Right ventricle myocardium superior (tissue), 1 donor: ENCODE data around the gene PLCH1. TPM values are rescaled to one million over a fixed set of nuclear protein-coding genes. Genes with fewer than 3 reads are reported as not detected.
A peak's percentile ranks its signal among the peaks of the same experiment; 100 is the strongest.

ENCODE experiments used
- ATAC-seq: fragments of 200-7000 bp; cut with Tn5 transposase; one replicate; pipeline ENCODE4 v1.9.1; 2020; ENCODE audit warnings: mild to moderate bottlenecking; ENCODE audit not compliant: poor library complexity
- DNase-seq: peaks from one replicate; pipeline ENCODE4 v3.0.0-alpha.2; 2020
- intact Hi-C: fragments of 100-400 bp; cut with DNase I; formaldehyde crosslinking; loops from one replicate; pipeline ENCODE4 v1.11.2; 2022
- total RNA-seq: library from RNA; stranded (reverse); fragmentation: NEBNext Ultra II Directional; extraction: Animal tissue kit (Norgen Biotek cat#: 25700); gene quantifications from one replicate; pipeline ENCODE4 v1.2.1, GENCODE V29; 2021
- donor health status: DM: no; HTN: yes; CAD: no; lungs with severe emphysema.

The PLCH1 gene
- total RNA-seq, 1 donor from 2014 or later = 1.3 TPM

- intact Hi-C loops = no loop called here
- DNase-seq (no peak), ATAC-seq (no peak)
Measured at GRCh38 chr3:155595371-155595770, 149.5 kb downstream of the PLCH1 start.

GRCh38 chr3:155594526-155595187, 150.2 kb downstream of the PLCH1 start:
- intact Hi-C loops = no loop called here

DNA sequence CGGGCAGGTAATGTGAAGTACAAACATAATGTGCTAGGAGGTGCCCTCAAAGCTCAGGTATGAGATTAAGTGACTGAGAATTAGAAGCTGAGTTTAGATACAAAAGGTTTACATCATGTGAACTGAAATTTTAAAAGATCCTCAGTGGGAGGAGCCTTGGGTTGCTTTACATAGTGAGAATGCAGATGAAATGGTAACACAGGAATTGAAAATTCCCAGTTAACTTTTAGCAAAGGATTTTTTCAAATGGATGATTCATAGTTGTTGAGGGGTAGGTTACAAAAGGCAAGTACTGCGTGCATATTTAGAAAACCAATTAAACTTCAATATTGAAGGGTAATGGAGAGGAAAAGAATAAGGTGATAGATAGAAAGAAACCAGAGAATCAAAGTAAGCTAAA, 157.3 kb downstream of the PLCH1 start:
- intact Hi-C loops = no loop called here
- ATAC-seq (no peak), DNase-seq (no peak)

More at GRCh38 chr3:155594526-155595187, 150.2 kb downstream of the PLCH1 start:
- no peak for ATAC-seq
- no peak for DNase-seq

GRCh38 chr3:155585384-155585783, 159.5 kb downstream of the PLCH1 start:
- ATAC-seq (no peak), DNase-seq (no peak)
- intact Hi-C loops = no loop called here

DNA sequence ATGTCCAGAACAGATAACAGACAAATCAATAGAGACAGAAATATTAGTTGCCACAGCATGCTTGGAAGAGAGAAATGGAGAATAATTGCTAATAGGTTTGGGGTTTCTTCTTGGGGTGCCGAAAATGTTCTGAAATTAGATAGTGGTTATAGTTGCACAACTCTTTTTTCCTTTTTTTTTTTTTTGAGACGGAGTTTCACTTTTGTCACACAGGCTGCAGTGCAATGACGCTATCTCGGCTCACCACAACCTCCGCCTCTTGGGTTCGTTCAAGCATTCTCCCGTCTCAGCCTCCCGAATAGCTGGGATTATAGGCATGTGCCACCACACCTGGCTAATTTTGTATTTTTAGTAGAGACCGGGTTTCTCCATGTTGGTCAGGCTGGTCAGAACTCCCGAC, 163.3 kb downstream of the PLCH1 start:
- no peak for ATAC-seq
- no peak for DNase-seq
- intact Hi-C loops = no loop called here

DNA sequence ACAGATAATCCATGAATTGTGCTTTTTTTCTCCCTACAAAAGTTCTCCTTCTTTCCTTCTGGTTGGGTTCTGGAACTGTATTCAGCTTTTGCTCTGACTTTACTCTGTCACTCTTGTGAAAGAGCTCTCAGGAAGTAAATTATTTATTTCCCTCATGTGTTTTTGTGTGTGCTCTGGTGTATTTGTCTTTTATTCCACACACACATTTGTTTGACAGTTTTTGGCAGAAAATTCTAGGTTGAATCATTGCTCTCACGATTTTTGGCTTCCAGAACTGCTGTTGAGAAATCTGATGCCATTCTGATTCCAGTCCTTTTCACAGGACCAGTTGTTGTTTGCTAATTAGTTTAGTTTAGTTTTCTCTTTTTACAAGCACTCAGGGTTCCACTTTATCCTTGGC, 172.8 kb downstream of the PLCH1 start:
- no peak for DNase-seq
- intact Hi-C loops = no loop called here
- peak; percentile 86 for ATAC-seq

GRCh38 chr3:155568295-155568694, 176.6 kb downstream of the PLCH1 start:
- ATAC-seq = no peak
- DNase-seq = no peak
- intact Hi-C loops = no loop called here

- no peak for ATAC-seq
- no peak for DNase-seq
- intact Hi-C loops = no loop called here
Measured at GRCh38 chr3:155560594-155560993, 184.3 kb downstream of the PLCH1 start.

GRCh38 chr3:155560135-155560534, 184.7 kb downstream of the PLCH1 start:
- no peak for ATAC-seq
- intact Hi-C loops = no loop called here
- DNase-seq = no peak

DNA sequence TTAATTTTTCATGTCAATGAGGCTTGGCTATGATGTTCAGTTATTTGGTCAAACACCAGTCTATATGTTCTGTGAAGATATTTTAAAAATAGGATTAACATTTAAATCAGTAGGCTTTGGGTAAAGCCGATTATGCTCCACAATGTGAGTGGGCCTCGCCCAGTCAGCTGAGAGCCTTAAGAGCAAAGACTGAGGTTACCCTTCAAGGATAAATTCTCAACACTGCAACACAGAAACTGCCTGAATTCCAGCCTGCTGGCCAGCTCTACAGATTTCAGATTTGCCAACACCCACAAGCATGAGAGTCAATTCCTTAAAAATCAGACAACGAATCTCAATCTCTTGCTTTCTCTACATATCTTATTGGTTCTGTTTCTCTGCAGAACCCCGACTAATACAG, 188.3 kb downstream of the PLCH1 start:
- DNase-seq = no peak
- intact Hi-C loops = no loop called here
- ATAC-seq = no peak

DNA sequence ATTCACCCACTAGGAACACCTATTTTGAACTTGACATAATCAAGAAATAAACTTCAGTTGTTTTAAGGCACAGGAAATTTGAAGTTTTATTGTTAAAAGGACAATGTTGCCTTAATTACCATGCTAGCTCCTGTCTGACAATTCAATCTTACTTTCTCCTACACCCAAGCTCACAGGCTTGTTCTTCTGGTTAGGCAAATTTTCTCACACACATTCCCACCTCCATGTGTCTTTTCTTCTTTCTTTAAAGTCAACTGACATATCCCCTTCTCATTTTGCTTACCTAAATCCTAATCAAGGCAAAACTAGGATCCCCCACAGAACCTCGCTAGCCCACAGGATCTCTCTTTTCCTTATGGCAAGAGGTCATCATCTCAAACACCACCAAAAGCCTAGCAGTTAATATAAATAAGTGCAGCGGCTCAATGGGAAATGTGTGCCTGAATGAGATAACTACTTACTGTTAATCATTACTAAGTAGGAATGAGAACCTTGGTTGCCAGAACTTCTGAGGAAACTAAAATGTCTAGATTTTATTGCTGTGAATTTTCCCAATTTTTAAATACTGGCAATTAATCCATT, 189.3 kb downstream of the PLCH1 start:
- intact Hi-C loops = no loop called here
- DNase-seq = no peak
- no peak for ATAC-seq

GRCh38 chr3:155554777-155555451, 190.0 kb downstream of the PLCH1 start:
- intact Hi-C loops = no loop called here
- DNase-seq = no peak
- ATAC-seq = no peak

DNA sequence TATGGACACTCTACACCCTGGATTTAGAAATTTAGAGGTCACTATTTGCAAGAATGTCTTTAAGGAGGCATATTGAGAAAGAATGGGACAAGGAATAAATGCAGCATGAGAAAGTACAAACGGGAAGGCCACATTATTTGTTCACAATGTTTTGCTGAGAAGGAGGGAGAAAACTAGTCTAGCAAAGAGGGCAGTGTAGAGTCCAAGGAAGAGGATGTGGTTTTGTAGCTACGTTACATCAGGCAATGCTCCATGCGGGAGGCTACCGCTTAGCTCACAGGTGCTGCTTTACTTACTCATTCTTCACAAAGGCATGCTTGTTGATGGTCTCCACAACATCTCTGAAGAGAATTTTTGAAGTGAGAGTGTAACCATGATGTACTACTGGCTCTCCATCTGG, 191.1 kb downstream of the PLCH1 start:
- no peak for DNase-seq
- no peak for ATAC-seq
- intact Hi-C loops = no loop called here

GRCh38 chr3:155553326-155553725, 191.5 kb downstream of the PLCH1 start:
- ATAC-seq (no peak), DNase-seq (no peak)
- intact Hi-C loops = no loop called here

DNA sequence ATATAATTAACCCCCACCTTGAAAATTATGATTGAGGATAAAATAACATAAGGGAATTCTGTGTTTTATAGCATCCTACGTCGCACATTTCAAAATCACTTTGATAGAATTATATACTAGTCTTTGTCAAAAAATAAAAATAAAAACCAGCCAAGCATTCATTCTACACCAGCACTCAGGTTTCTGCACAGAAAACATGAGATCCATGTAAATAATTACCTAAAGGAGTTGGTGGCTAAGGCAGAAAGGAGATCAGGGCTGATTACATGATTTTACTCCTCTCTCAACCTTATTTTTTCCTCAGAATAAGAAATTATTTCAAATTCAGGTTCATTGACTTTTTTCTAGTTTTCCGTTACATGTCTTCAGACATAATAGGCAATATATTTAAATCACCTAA, 194.5 kb downstream of the PLCH1 start:
- DNase-seq (no peak), ATAC-seq (no peak)
- intact Hi-C loops = no loop called here

- intact Hi-C loops = no loop called here
- ATAC-seq = no peak
Measured at GRCh38 chr3:155549087-155549486, 195.8 kb downstream of the PLCH1 start.

GRCh38 chr3:155548195-155548594, 196.7 kb downstream of the PLCH1 start:
- no peak for DNase-seq
- intact Hi-C loops = no loop called here
- ATAC-seq = no peak

More at GRCh38 chr3:155549087-155549486, 195.8 kb downstream of the PLCH1 start:
- DNase-seq = no peak

DNA sequence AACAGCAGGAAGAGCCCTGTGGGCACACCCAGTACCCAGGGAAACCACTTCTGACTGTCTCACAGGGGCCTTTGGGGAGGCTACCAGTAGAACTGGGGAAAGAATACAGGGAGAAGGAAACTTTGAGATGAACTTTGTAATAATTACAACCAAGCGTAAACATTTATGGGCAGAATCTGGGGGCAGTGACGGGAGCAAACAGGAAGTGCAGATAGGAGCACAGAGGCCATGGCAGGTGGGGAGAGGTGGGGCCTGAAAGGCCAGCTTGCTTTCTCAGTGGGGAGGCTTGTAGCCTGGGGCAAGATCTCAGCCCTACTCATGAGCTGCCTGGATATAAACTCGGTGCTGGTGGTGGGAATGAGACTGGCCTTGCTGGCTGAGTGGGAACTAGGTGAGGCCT, 209.8 kb downstream of the PLCH1 start:
- ATAC-seq (no peak), DNase-seq (no peak)
- intact Hi-C loops = no loop called here

- intact Hi-C loops = no loop called here
- no peak for DNase-seq
- ATAC-seq = no peak
Measured at GRCh38 chr3:155528579-155528978, 216.3 kb downstream of the PLCH1 start.

DNA sequence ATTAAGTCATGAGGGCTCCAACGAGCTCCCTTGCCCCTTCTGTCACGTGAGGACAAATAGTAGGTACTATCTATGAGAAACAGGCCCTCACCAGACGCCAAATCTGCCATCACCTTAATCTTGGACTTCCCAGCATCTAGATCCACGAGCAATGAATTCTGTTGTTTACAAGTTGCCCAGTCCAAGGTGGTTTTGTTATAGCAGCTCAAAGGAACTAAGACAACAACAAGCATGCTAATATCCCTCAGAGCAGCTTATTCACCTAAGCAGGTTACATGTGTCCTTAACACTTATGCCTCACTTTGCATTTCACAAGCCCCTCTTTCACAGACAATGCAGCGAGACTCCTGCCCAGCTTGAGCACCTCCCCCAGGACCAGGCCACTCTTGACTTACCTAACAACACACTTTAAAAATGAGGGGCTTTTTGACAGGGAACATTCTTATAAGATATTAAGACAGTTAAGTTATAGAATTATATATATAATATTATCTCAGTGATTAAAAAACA, 219.5 kb downstream of the PLCH1 start:
- no peak for ATAC-seq
- DNase-seq = no peak
- intact Hi-C loops = no loop called here
